CD4-positive, alpha-beta T cell treated with Interleukin-15 for 1 hour (primary cell): ENCODE results near the gene HSPA1L.

ENCODE experiments used
- DNase-seq: peaks from one replicate; pipeline ENCODE4 v3.0.0-alpha.2; 2020

HSPA1L gene

GRCh38 chr6:31762356-31762755 is 52.7 kb downstream of the HSPA1L start, which contains the start of gene SAPCD1:
Gene SAPCD1 (plus strand): TSS chr6:31762656. CDS start chr6:31763055, 399 bp downstream.
- DNase-seq, result no peak

DNA sequence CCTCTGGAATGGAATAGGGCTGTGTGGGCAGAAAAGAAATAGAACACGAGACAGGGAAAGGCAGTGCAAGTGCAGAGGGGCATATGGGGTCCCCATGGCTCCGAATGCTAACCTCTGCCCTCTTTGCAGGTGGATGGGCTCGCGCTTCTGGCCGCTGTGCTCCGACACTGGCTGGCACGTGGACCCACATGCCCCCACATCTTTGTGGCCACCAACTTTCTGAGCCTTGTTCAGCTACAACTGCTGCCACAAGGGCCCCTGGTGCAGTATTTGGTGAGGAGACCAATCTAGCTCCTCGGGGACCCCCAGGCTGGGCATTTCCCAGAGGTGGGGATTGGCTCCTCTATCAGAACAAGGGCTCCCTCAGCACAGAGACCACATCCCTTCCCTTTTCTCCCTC is 53.7 kb downstream of the HSPA1L start:
- DNase-seq, result no peak

DNA sequence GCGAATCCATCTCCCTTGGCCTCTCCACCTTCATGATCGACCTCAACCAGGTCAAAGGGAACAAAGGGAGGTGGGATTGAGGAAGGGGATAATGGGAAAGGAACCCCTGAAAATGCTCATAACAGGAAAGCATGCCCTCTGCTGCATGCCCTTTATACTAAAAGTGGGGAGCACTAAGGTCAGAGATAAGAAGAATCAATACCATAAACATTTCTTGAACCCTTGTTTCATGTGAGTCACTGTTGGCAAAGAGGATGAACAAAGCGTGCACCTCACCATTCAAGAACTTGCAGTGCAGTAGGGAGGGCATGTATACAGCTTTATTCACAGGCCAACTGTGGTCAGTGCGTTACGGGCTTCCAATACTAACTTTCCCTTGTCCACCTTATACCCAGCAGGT is 54.3 kb downstream of the HSPA1L start:
- DNase-seq, result no peak
